ENCODE results near the gene BOD1L1. TPM values are rescaled to one million over a fixed set of nuclear protein-coding genes. Genes with fewer than 3 reads are reported as not detected.

The BOD1L1 gene
- total RNA-seq, 4 donors from 2014 or later: 33.7 to 72.2 (median 60.8) TPM

- 10% methylated on average over 2 of the region's 2 CpGs; no CpG with 5 or more reads in 1 of the 2 donors for WGBS, 2 donors (ENCODE audit: low coverage in 1 of 2)
- no peak overlapping the region for H3K27ac ChIP-seq
- TF ChIP-seq EP300 (IDR thresholded peaks at IDR 0.05; ENCODE audit: low read depth): no peak
- TF ChIP-seq, protein P1, sequence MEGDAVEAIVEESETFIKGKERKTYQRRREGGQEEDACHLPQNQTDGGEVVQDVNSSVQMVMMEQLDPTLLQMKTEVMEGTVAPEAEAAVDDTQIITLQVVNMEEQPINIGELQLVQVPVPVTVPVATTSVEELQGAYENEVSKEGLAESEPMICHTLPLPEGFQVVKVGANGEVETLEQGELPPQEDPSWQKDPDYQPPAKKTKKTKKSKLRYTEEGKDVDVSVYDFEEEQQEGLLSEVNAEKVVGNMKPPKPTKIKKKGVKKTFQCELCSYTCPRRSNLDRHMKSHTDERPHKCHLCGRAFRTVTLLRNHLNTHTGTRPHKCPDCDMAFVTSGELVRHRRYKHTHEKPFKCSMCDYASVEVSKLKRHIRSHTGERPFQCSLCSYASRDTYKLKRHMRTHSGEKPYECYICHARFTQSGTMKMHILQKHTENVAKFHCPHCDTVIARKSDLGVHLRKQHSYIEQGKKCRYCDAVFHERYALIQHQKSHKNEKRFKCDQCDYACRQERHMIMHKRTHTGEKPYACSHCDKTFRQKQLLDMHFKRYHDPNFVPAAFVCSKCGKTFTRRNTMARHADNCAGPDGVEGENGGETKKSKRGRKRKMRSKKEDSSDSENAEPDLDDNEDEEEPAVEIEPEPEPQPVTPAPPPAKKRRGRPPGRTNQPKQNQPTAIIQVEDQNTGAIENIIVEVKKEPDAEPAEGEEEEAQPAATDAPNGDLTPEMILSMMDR (IDR thresholded peaks at IDR 0.05): no peak
- no peak for TF ChIP-seq POLR2AphosphoS5 (IDR thresholded peaks at IDR 0.05)
- no peak for TF ChIP-seq POLR2A (IDR thresholded peaks at IDR 0.05)
- no peak overlapping the region for H3K4me3 ChIP-seq
- H3K9me3 ChIP-seq: no peaks in the 10 kb centered on the region
- H3K27me3 ChIP-seq: no peaks in the 10 kb centered on the region
- H3K4me1 ChIP-seq: no peaks in the 10 kb centered on the region
- no peak for DNase-seq
- intact Hi-C loops (cut with DNase I; ENCODE audit: low total_unique reads): no loop called here
- no peaks in the 10 kb centered on the region for H3K36me3 ChIP-seq
- in situ Hi-C loops (cut with MboI; ENCODE audit: low pct_ligation_motif_present in 1 of 4, low pct_unique_long_range_greater_than_20kb in 1 of 4, low sequenced_read_pairs in 3 of 4): loop anchor here in 2 of 4 donors (25.0 kb wide), 2 partner anchors 1345 to 1370 kb away; partner anchors contain the start of gene CPEB2 (in 1 of the 2)
These were observed 14.8 kb upstream of the BOD1L1 start for GRCh38 chr4:13642170-13642950.

- no peak overlapping the region for H3K27ac ChIP-seq
- no peaks in the 10 kb centered on the region for H3K27me3 ChIP-seq
- in situ Hi-C loops (cut with MboI; ENCODE audit: low pct_ligation_motif_present in 1 of 4, low pct_unique_long_range_greater_than_20kb in 1 of 4, low sequenced_read_pairs in 3 of 4) (loop anchor here in 2 of 4 donors (25.0 kb wide), 2 partner anchors 1346 to 1371 kb away; partner anchors contain the start of gene CPEB2 (in 1 of the 2)), intact Hi-C loops (cut with DNase I; ENCODE audit: low total_unique reads) (no loop called here)
- H3K9me3 ChIP-seq: no peaks in the 10 kb centered on the region
- H3K4me1 ChIP-seq: no peaks in the 10 kb centered on the region
- DNase-seq: no peak
- 36 to 49% methylated on average over 5 to 6 of the region's 6 CpGs for WGBS, 2 donors (ENCODE audit: low coverage in 1 of 2)
- H3K36me3 ChIP-seq: no peaks in the 10 kb centered on the region
- TF ChIP-seq POLR2A (IDR thresholded peaks at IDR 0.05) (no peak), EP300 (IDR thresholded peaks at IDR 0.05; ENCODE audit: low read depth) (no peak), POLR2AphosphoS5 (IDR thresholded peaks at IDR 0.05) (no peak)
- TF ChIP-seq, protein P1 (IDR thresholded peaks at IDR 0.05): no peak
- H3K4me3 ChIP-seq: no peak overlapping the region
These were observed 13.6 kb upstream of the BOD1L1 start for GRCh38 chr4:13641084-13641483.

DNA sequence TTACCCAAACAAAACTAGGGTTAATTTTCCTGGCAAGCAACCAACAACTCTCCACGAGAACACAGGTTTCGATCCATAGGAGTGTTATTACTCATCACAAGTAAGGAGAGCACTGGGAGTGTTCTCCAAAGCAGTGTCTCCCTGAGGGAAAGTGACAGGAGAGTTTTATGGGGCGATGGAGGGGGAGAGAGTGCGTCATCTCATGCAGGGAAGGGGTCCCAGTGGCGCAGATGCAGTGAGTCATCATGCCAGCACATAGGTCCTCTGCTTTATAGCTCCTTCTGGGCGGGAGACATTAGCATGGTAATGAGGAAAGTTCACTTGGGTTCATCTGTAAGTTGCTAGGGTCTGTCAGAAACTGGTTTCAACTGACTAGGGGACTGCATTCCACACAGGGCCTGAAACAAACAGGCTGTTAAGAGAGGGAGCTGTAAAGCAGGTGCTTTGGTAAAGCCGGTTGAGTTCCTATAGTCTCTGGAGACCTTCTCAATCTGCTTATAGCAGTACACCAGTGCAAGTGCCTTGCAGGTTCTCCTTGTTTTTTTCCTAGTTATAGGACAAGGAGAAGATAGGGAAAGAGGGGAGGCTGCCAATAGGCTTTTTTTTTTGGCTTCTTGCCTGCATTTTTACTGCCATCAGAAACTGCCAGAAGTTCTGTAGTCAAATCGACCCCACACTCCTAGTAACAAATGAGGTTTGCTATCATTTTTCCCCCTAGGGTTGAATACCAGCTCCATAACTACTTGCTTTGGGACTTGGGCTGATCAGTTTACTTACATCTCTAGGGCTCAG, 12.8 kb upstream of the BOD1L1 start:
- H3K27me3 ChIP-seq: no peaks in the 10 kb centered on the region
- WGBS, 2 donors (ENCODE audit: low coverage in 1 of 2): 35% methylated on average over 8 of the region's 8 CpGs; no CpG with 5 or more reads in 1 of the 2 donors
- H3K27ac ChIP-seq: no peak overlapping the region
- no peaks in the 10 kb centered on the region for H3K4me1 ChIP-seq
- intact Hi-C loops (cut with DNase I; ENCODE audit: low total_unique reads): no loop called here
- DNase-seq: no peak
- no peaks in the 10 kb centered on the region for H3K9me3 ChIP-seq
- H3K4me3 ChIP-seq: no peak overlapping the region
- H3K36me3 ChIP-seq: no peaks in the 10 kb centered on the region
- in situ Hi-C loops (cut with MboI; ENCODE audit: low pct_ligation_motif_present in 1 of 4, low pct_unique_long_range_greater_than_20kb in 1 of 4, low sequenced_read_pairs in 3 of 4): loop anchor here in 2 of 4 donors (25.0 kb wide), 2 partner anchors 1347 to 1372 kb away; partner anchors contain the start of gene CPEB2 (in 1 of the 2)
- TF ChIP-seq, protein P1 (IDR thresholded peaks at IDR 0.05): no peak
- no peak for TF ChIP-seq POLR2A (IDR thresholded peaks at IDR 0.05)
- no peak for TF ChIP-seq POLR2AphosphoS5 (IDR thresholded peaks at IDR 0.05)
- TF ChIP-seq EP300 (IDR thresholded peaks at IDR 0.05; ENCODE audit: low read depth): no peak

DNA sequence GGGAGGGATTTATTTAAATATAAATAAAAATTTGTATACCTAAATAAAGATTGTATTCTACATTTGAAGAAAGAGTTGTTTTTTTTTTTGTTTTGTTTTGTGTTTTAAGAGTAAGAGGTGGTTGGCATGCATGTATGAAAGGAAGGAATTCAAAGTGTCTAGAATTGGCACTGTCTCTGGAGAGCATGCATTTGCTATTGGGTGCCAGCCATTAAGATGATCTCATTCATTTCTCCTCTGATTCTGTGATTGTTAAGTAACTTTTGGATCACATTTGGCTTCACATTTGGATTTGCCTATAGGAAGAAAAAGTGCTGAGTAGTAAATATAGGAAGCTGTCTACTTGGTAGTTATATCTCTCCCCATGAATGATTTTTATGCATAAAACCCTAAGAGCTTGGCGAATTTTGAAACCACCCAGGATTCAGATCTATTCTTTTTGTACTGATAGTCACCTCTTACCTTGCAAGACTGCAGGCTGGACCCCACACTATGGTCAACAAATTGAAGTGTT, 7.8 kb upstream of the BOD1L1 start:
- Histone ChIP-seq H3K27me3 (no peaks in the 10 kb centered on the region), H3K9me3 (no peaks in the 10 kb centered on the region), H3K27ac (no peak overlapping the region), H3K36me3 (no peaks in the 10 kb centered on the region), H3K4me3 (no peak overlapping the region), H3K4me1 (no peaks in the 10 kb centered on the region)
- TF ChIP-seq, protein P1 (IDR thresholded peaks at IDR 0.05): no peak
- 83 to 84% methylated on average over 1 of the region's 1 CpG for WGBS, 2 donors (ENCODE audit: low coverage in 1 of 2)
- intact Hi-C loops (cut with DNase I; ENCODE audit: low total_unique reads): no loop called here
- no peak for DNase-seq
- in situ Hi-C loops (cut with MboI; ENCODE audit: low pct_ligation_motif_present in 1 of 4, low pct_unique_long_range_greater_than_20kb in 1 of 4, low sequenced_read_pairs in 3 of 4): loop anchor here in 2 of 4 donors (25.0 kb wide), 2 partner anchors 1352 to 1377 kb away; partner anchors contain the start of gene CPEB2 (in 1 of the 2)

Data from transverse colon (tissue), 4 donors.